H1 (cell line): ENCODE data around the gene SLC2A5. TPM values are rescaled to one million over a fixed set of nuclear protein-coding genes. Genes with fewer than 3 reads are reported as not detected.

Experiments
- CTCF ChIA-PET: fragments of 300-600 bp; sonication (Branson Sonifier 250); formaldehyde crosslinking; loops from one replicate; lab custom pipeline; 2021; ENCODE audit not compliant: partially characterized antibody; lab: Charles Lee
- POLR2A ChIA-PET: fragments of 300-600 bp; sonication (Branson Sonifier 250); formaldehyde crosslinking; loops from one replicate; lab custom pipeline; 2021; ENCODE audit warnings: inconsistent platforms; ENCODE audit not compliant: partially characterized antibody; lab: Charles Lee
- DNase-seq, 2 experiments: peaks; one replicate each; pipeline versions ENCODE4 v3.0.0 to v3.0.0-alpha.2; 2010 to 2022; ENCODE audit warnings: low spot score in 2 of 2, low read depth in 1 of 2, mixed read lengths in 1 of 2
- FAIRE-seq: peaks from 2 replicates; lab custom pipeline; 2011; peaks lifted over from hg19 to GRCh38; lab: Jason Lieb, UNC
- H2AFZ ChIP-seq: 2 replicates; pipeline ENCODE4 v1.8.1; 2012; ENCODE audit warnings: low read length, inconsistent platforms
- H2AK5ac ChIP-seq: 2 replicates; pipeline ENCODE4 v1.6.1; 2013; ENCODE audit warnings: low read depth, low read length
- H2BK120ac ChIP-seq: replicated peaks from 2 replicates; pipeline ENCODE3; 2013; ENCODE audit warnings: low read depth, low read length, inconsistent platforms
- H2BK12ac ChIP-seq: 2 replicates; pipeline ENCODE4 v1.6.1; 2013; ENCODE audit warnings: low read depth, low read length
- H2BK15ac ChIP-seq: 2 replicates; pipeline ENCODE4 v1.6.1; 2013; ENCODE audit warnings: low read length
- H2BK20ac ChIP-seq: 2 replicates; pipeline ENCODE4 v1.6.1; 2013; ENCODE audit warnings: low read length
- H2BK5ac ChIP-seq: 2 replicates; pipeline ENCODE4 v1.6.1; 2013; ENCODE audit warnings: low read depth, low read length
- H3K14ac ChIP-seq: 2 replicates; pipeline ENCODE4 v1.6.1; 2013; ENCODE audit warnings: inconsistent platforms; ENCODE audit not compliant: insufficient read length
- H3K18ac ChIP-seq: 2 replicates; pipeline ENCODE4 v1.6.1; 2013; ENCODE audit warnings: low read length; ENCODE audit errors: extremely low read depth
- H3K23ac ChIP-seq: 2 replicates; pipeline ENCODE4 v1.6.1; 2013; ENCODE audit warnings: inconsistent platforms; ENCODE audit not compliant: insufficient read length
- H3K23me2 ChIP-seq: 2 replicates; pipeline ENCODE4 v1.6.1; 2013; ENCODE audit warnings: low read depth, low read length
- H3K27ac ChIP-seq: 2 replicates; pipeline ENCODE4 v1.6.1; 2011; ENCODE audit warnings: low read depth, low read length, inconsistent platforms
- H3K27me3 ChIP-seq, 4 experiments: replicated peaks in 1 of 4; 1 replicate in 1 of 4; 2 replicates in 3 of 4; pipeline versions ENCODE4 v1.6.1 to v1.8.1; 2011 to 2013; ENCODE audit warnings: low read length in 3 of 4, mild to moderate bottlenecking in 3 of 4, inconsistent platforms in 2 of 4, mixed read lengths in 2 of 4, moderate library complexity in 1 of 4; ENCODE audit not compliant: control insufficient read depth in 3 of 4, insufficient read depth in 3 of 4; ENCODE audit errors: extremely low read depth in 1 of 4
- H3K36me3 ChIP-seq, 4 experiments: 2 replicates each; pipeline versions ENCODE4 v1.6.1 to v1.8.1; 2011 to 2013; ENCODE audit warnings: mild to moderate bottlenecking in 4 of 4, low read length in 3 of 4, moderate library complexity in 2 of 4, control low read depth in 1 of 4, inconsistent platforms in 1 of 4; ENCODE audit not compliant: insufficient read depth in 4 of 4, control insufficient read depth in 2 of 4
- H3K4ac ChIP-seq: replicated peaks from 2 replicates; pipeline ENCODE3; 2013; ENCODE audit warnings: low read length, low read depth, mixed read lengths, inconsistent platforms; ENCODE audit not compliant: insufficient read length
- H3K4me1 ChIP-seq, 4 experiments: replicated peaks in 1 of 4; 1 replicate in 1 of 4; 2 replicates in 3 of 4; pipeline versions ENCODE4 v1.6.1 to v1.8.1; 2011 to 2013; ENCODE audit warnings: low read length in 3 of 4, inconsistent platforms in 2 of 4, mixed read lengths in 1 of 4; ENCODE audit not compliant: insufficient read depth in 4 of 4, control insufficient read depth in 3 of 4
- H3K4me2 ChIP-seq, 2 experiments: 2 replicates each; pipeline versions ENCODE4 v1.6.1 to v1.8.1; 2011 to 2013; ENCODE audit warnings: low read depth in 2 of 2, low read length in 2 of 2, control low read depth in 1 of 2, inconsistent platforms in 1 of 2, mild to moderate bottlenecking in 1 of 2; ENCODE audit not compliant: insufficient read depth in 1 of 2
- H3K4me3 ChIP-seq, 4 experiments: fragments of 200-600, 300-600 bp in 1 of 4; sonication (generic), shearing (Covaris generic), sonication (Bioruptor Twin) in 1 of 4; 2 replicates each; pipeline versions ENCODE4 v1.5.1 to v1.8.1; 2011 to 2016; ENCODE audit warnings: low read length in 4 of 4, low read depth in 3 of 4, control low read depth in 2 of 4, inconsistent platforms in 2 of 4, mild to moderate bottlenecking in 2 of 4, mixed read lengths in 1 of 4, moderate library complexity in 1 of 4; ENCODE audit not compliant: insufficient read depth in 2 of 4; ENCODE audit errors: extremely low read depth in 1 of 4
- H3K56ac ChIP-seq: replicated peaks from 2 replicates; pipeline ENCODE3; 2013; ENCODE audit warnings: low read depth, mild to moderate bottlenecking, mixed read lengths, low read length, inconsistent platforms; ENCODE audit not compliant: insufficient read length
- H3K79me1 ChIP-seq: 2 replicates; pipeline ENCODE4 v1.6.1; 2013; ENCODE audit warnings: low read depth, low read length, control low read depth
- H3K79me2 ChIP-seq, 2 experiments: 2 replicates each; pipeline versions ENCODE4 v1.6.1 to v1.8.1; 2012 to 2013; ENCODE audit warnings: low read length in 2 of 2, mild to moderate bottlenecking in 2 of 2, inconsistent platforms in 1 of 2; ENCODE audit not compliant: insufficient read depth in 2 of 2, control insufficient read depth in 1 of 2
- H3K9ac ChIP-seq, 4 experiments: replicated peaks in 1 of 4; 1 replicate in 1 of 4; 2 replicates in 3 of 4; pipeline versions ENCODE4 v1.6.1 to v1.8.1; 2011 to 2013; ENCODE audit warnings: low read depth in 3 of 4, low read length in 3 of 4, control low read depth in 2 of 4, mild to moderate bottlenecking in 2 of 4, moderate library complexity in 2 of 4, inconsistent platforms in 1 of 4; ENCODE audit errors: extremely low read depth in 1 of 4
- H3K9me3 ChIP-seq, 2 experiments: 2 replicates each; pipeline versions ENCODE4 v1.6.1 to v1.8.1; 2012 to 2013; ENCODE audit warnings: mild to moderate bottlenecking in 2 of 2, moderate library complexity in 2 of 2, control low read depth in 1 of 2, inconsistent platforms in 1 of 2, low read depth in 1 of 2, low read length in 1 of 2, mixed read lengths in 1 of 2; ENCODE audit not compliant: insufficient read depth in 2 of 2
- H4K20me1 ChIP-seq, 2 experiments: replicated peaks in 1 of 2; 2 replicates each; pipeline versions ENCODE3 to v1.8.1; 2011 to 2013; ENCODE audit warnings: inconsistent platforms in 2 of 2, low read length in 2 of 2, mild to moderate bottlenecking in 1 of 2; ENCODE audit not compliant: insufficient read depth in 2 of 2, control insufficient read depth in 1 of 2
- H4K5ac ChIP-seq: 2 replicates; pipeline ENCODE4 v1.6.1; 2013; ENCODE audit warnings: low read length, low read depth, mixed read lengths, inconsistent platforms; ENCODE audit not compliant: insufficient read length
- H4K8ac ChIP-seq: 2 replicates; pipeline ENCODE4 v1.8.0; 2013; ENCODE audit warnings: mild to moderate bottlenecking, moderate library complexity, low read length, inconsistent platforms; ENCODE audit not compliant: insufficient read depth; ENCODE audit errors: extremely low read depth
- H4K91ac ChIP-seq: replicated peaks from 2 replicates; pipeline ENCODE3; 2013; ENCODE audit warnings: low read length, mixed read lengths, inconsistent platforms; ENCODE audit not compliant: insufficient read length
- BCL11A ChIP-seq, 2 experiments: IDR thresholded peaks; one replicate each; pipeline ENCODE4 v1.6.1; 2011; ENCODE audit warnings: low read depth in 2 of 2, low read length in 2 of 2, mild to moderate bottlenecking in 2 of 2
- CBX8 ChIP-seq: fragments of 300-800, 300-1000 bp; sonication (generic); IDR thresholded peaks from 2 replicates; pipeline ENCODE4 v1.7.1; 2016; ENCODE audit warnings: low read depth, low read length, borderline replicate concordance
- GABPA ChIP-seq: IDR thresholded peaks from 2 replicates; pipeline ENCODE4 v1.6.1; 2011; ENCODE audit warnings: mild to moderate bottlenecking, low read length, moderate library complexity, borderline replicate concordance; ENCODE audit not compliant: insufficient read depth
- JUN ChIP-seq: IDR thresholded peaks from 2 replicates; pipeline ENCODE4 v1.6.1; 2011; ENCODE audit warnings: low read depth, mild to moderate bottlenecking, improper control_type of control experiment, low read length
- KDM5A ChIP-seq: fragments of 200-600 bp; IDR thresholded peaks from 2 replicates; pipeline ENCODE4 v1.7.1; 2012; ENCODE audit warnings: mild to moderate bottlenecking, low read length, inconsistent platforms, mixed read lengths
- RBBP5 ChIP-seq: IDR thresholded peaks from 2 replicates; pipeline ENCODE4 v1.7.1; 2012; ENCODE audit warnings: low read depth, mild to moderate bottlenecking, inconsistent platforms, low read length, moderate library complexity, borderline replicate concordance
- TBP ChIP-seq: IDR thresholded peaks from 2 replicates; pipeline ENCODE4 v1.6.1; 2011; ENCODE audit warnings: low read depth, low read length, improper control_type of control experiment
- WGBS, 2 experiments: shearing (Covaris generic) in 1 of 2; methylation state at CpG; one replicate each; pipeline versions ENCODE4 v1.1.6 to v1.1.7; 2013 to 2015; ENCODE audit warnings: low lambda C conversion rate in 2 of 2, mixed read lengths in 2 of 2, inconsistent platforms in 1 of 2, low coverage in 1 of 2, missing lambda C conversion rate in 1 of 2; ENCODE audit not compliant: insufficient replicate concordance in 2 of 2, insufficient coverage in 1 of 2, insufficient read length in 1 of 2; ENCODE audit errors: extremely low coverage in 1 of 2, missing lambda C conversion rate in 1 of 2; 5-methylcytosine and 5-hydroxymethylcytosine counted together
- polyA plus RNA-seq, 7 experiments: library from polyadenylated mRNA; depleted of rRNA in 3 of 7; stranded (reverse) in 5 of 7; unstranded in 2 of 7; fragments of >200 nt in 5 of 7; fragments of 200-250 nt in 2 of 7; gene quantifications; 1 replicate in 5 of 7; 2 replicates in 1 of 7; 4 replicates in 1 of 7; pipeline versions ENCODE4 v1.2.1 to v1.2.3, GENCODE V29; 2011 to 2013; ENCODE audit warnings: missing spikeins in 2 of 7, mixed read lengths in 2 of 7
- total RNA-seq: library from RNA; stranded (reverse); fragmentation: NEBNext Ultra II Directional; extraction: Animal tissue kit (Norgen Biotek cat#: 25700); gene quantifications from 2 replicates; pipeline ENCODE4 v1.2.1, GENCODE V29; 2021

SLC2A5 gene
- total and polyA plus RNA-seq, 2 of the 8 experiments (the other 6 are each of a cell fraction or from before 2014, with no cell fraction given), result 0.12 TPM; not detected in 1

- H4K91ac ChIP-seq, result no peak overlapping the region
- no peak overlapping the region for H3K14ac ChIP-seq
- no peak overlapping the region for H3K56ac ChIP-seq
- H3K23ac ChIP-seq, result no peak overlapping the region
- no peak overlapping the region for H2BK120ac ChIP-seq
- H3K4ac ChIP-seq, result no peak overlapping the region
- FAIRE-seq, result no peak
- peak overlapping the region; percentile 21; the same call in 1 of the 2 replicates for H2BK20ac ChIP-seq
- CTCF ChIA-PET, result no interaction called here
- no peak overlapping the region for H4K8ac ChIP-seq
- no peak overlapping the region for H2BK15ac ChIP-seq
- H3K4me3 ChIP-seq, result no peak overlapping the region
- H2AFZ ChIP-seq, result no peak overlapping the region
- no peak overlapping the region for H2BK5ac ChIP-seq
- H3K27me3 ChIP-seq, result no peaks in the 10 kb centered on the region
- H3K18ac ChIP-seq, result no peak overlapping the region
- H3K9ac ChIP-seq, result no peak overlapping the region
- no peak overlapping the region for H4K5ac ChIP-seq
- H3K27ac ChIP-seq, result no peak overlapping the region
- no peak for DNase-seq
- H3K9me3 ChIP-seq, result no peaks in the 10 kb centered on the region
- no peaks in the 10 kb centered on the region for H3K79me2 ChIP-seq
- H3K79me1 ChIP-seq, result no peaks in the 10 kb centered on the region
- no peak overlapping the region for H3K4me2 ChIP-seq
- H3K4me1 ChIP-seq, result 0 out of 7 replicates have a peak, but pooled peaks cover 0 to 2% (median 0%) of the 10 kb centered on the region in 4 experiments
- TF ChIP-seq JUN, result no peak
- no peak for TF ChIP-seq TBP
- no peak for TF ChIP-seq GABPA
- no peak for TF ChIP-seq CBX8
- no peak for TF ChIP-seq BCL11A (IDR thresholded peaks at IDR 0.05; ENCODE audit: low read depth in 2 of 2, low read length in 2 of 2)
- TF ChIP-seq RBBP5, result no peak
- TF ChIP-seq KDM5A, result no peak
- TF ChIP-seq, all 59 proteins: peak for 0
- H3K23me2 ChIP-seq, result no peaks in the 10 kb centered on the region
- H3K36me3 ChIP-seq, result no peaks in the 10 kb centered on the region
- WGBS, 2 experiments, result 96% methylated on average over 6 of the region's 6 CpGs; no CpG with 5 or more reads in 1 of the 2 experiments
- POLR2A ChIA-PET, result no interaction called here
- no peaks in the 10 kb centered on the region for H4K20me1 ChIP-seq
- H2BK12ac ChIP-seq, result no peak overlapping the region
- H2AK5ac ChIP-seq, result no peak overlapping the region
Measured at GRCh38 chr1:9052272-9053049, 17.0 kb downstream of the SLC2A5 start.
